OCI-LY7 (cell line): Measurements from ENCODE around the gene ILKAP. TPM values are rescaled to one million over a fixed set of nuclear protein-coding genes. Genes with fewer than 3 reads are reported as not detected.

Source experiments
- BruUV-seq: library from RNA; stranded (reverse); fragments of 400-500 nt; replicated peaks from 2 replicates; lab custom pipeline; 2021; lab: Mats Ljungman, UMichigan
- CTCF ChIA-PET: fragments of 300-600 bp; sonication (Branson Sonifier 250); formaldehyde crosslinking; loops from one replicate; lab custom pipeline; 2022; ENCODE audit warnings: antibody characterized with exemption; ENCODE audit not compliant: unreplicated experiment; lab: Charles Lee
- POLR2A ChIA-PET: fragments of 300-600 bp; sonication (Branson Sonifier 250); formaldehyde crosslinking; loops from one replicate; lab custom pipeline; 2022; ENCODE audit warnings: antibody characterized with exemption; lab: Charles Lee
- DNase-seq: peaks from one replicate; pipeline ENCODE4 v3.0.0-alpha.2; 2015; ENCODE audit warnings: low spot score
- H2AFZ ChIP-seq: fragments of 200-600 bp; sonication (generic), shearing (Covaris generic); 2 replicates; pipeline ENCODE4 v1.6.1; 2014; ENCODE audit warnings: mild to moderate bottlenecking, antibody characterized with exemption, low read length, moderate library complexity
- H3K27ac ChIP-seq: fragments of 200-600 bp; sonication (generic); 2 replicates; pipeline ENCODE4 v1.5.1; 2014; ENCODE audit warnings: mixed run types, low read depth, mild to moderate bottlenecking, moderate library complexity, low read length, inconsistent platforms; ENCODE audit not compliant: poor library complexity, severe bottlenecking
- H3K36me3 ChIP-seq: fragments of 200-600 bp; sonication (generic); 2 replicates; pipeline ENCODE4 v1.6.1; 2014; ENCODE audit warnings: mild to moderate bottlenecking, antibody characterized with exemption, low read length, moderate library complexity, mixed read lengths; ENCODE audit not compliant: insufficient read depth
- H3K4me1 ChIP-seq: fragments of 200-600 bp; sonication (generic); 2 replicates; pipeline ENCODE4 v1.5.1; 2014; ENCODE audit warnings: mild to moderate bottlenecking, low read length; ENCODE audit not compliant: insufficient read depth, poor library complexity, severe bottlenecking
- H3K4me2 ChIP-seq: fragments of 200-600 bp; sonication (generic); 2 replicates; pipeline ENCODE4 v1.6.1; 2014; ENCODE audit warnings: mild to moderate bottlenecking, low read length
- H3K4me3 ChIP-seq: fragments of 200-600 bp; sonication (generic); 2 replicates; pipeline ENCODE4 v1.5.1; 2014; ENCODE audit warnings: mild to moderate bottlenecking, low read depth, low read length; ENCODE audit not compliant: poor library complexity, severe bottlenecking
- H3K79me2 ChIP-seq: fragments of 200-600 bp; sonication (generic); 2 replicates; pipeline ENCODE4 v1.6.1; 2016; ENCODE audit warnings: low read depth, mild to moderate bottlenecking, low read length, moderate library complexity, mixed read lengths; ENCODE audit not compliant: insufficient read depth
- H3K9me2 ChIP-seq: fragments of 200-600 bp; sonication (generic); 2 replicates; pipeline ENCODE4 v1.6.1; 2016; ENCODE audit warnings: mild to moderate bottlenecking, low read length, mixed read lengths; ENCODE audit not compliant: insufficient read depth
- H3K9me3 ChIP-seq: fragments of 200-600 bp; sonication (generic); 2 replicates; pipeline ENCODE4 v1.6.1; 2014; ENCODE audit warnings: mild to moderate bottlenecking, mixed run types, low read length, mixed read lengths
- H4K20me1 ChIP-seq: fragments of 200-600 bp; sonication (generic); 2 replicates; pipeline ENCODE4 v1.6.1; 2014; ENCODE audit warnings: mild to moderate bottlenecking, antibody characterized with exemption, low read length, moderate library complexity, mixed read lengths; ENCODE audit not compliant: insufficient read depth
- CTCF ChIP-seq: fragments of 200-600 bp; sonication (generic); conservative IDR thresholded peaks from 2 replicates; pipeline ENCODE4 v1.5.1; 2014; ENCODE audit warnings: mild to moderate bottlenecking, antibody characterized with exemption, low read length, moderate library complexity, mixed read lengths
- EZH2phosphoT487 ChIP-seq: fragments of 200-600 bp; sonication (generic); IDR thresholded peaks from 2 replicates; pipeline ENCODE4 v1.6.1; 2018; ENCODE audit warnings: low read depth, borderline replicate concordance, mild to moderate bottlenecking, mixed run types, antibody characterized with exemption, low read length, moderate library complexity, mixed read lengths
- intact Hi-C: fragments of 100-400 bp; cut with micrococcal nuclease; formaldehyde crosslinking; loops from one replicate; pipeline ENCODE4 v1.10.0; 2022; ENCODE audit not compliant: unreplicated experiment
- total RNA-seq, 2 experiments: library from RNA; depleted of rRNA in 1 of 2; stranded (reverse); fragments of >200 nt in 1 of 2; shearing (Covaris generic) in 1 of 2; gene quantifications; 2 replicates each; pipeline ENCODE4 v1.2.3, GENCODE V29; 2014 to 2022

The ILKAP gene
- total RNA-seq, 2 experiments from 2014 or later = 33.1 to 61.8 TPM

- H3K9me3 ChIP-seq = no peaks in the 10 kb centered on the region
- H3K4me1 ChIP-seq = peaks cover 21% of the 10 kb centered on the region
- no peak for DNase-seq
- TF ChIP-seq CTCF = no peak
- TF ChIP-seq EZH2phosphoT487 = no peak
- intact Hi-C loops = loop anchor here (1.0 to 10.0 kb wide), 5 partner anchors 83 to 305 kb away; partner anchors contain the start of genes HES6, RAMP1 and UBE2F
- H3K9me2 ChIP-seq = no peaks in the 10 kb centered on the region
- no peaks in the 10 kb centered on the region for H3K36me3 ChIP-seq
- CTCF ChIA-PET = interaction anchor here (0.7 to 1.5 kb wide), 3 partner anchors 51 to 104 kb away, joined by 3 to 6 read pairs (median 3); no protein-coding TSS in a partner anchor
- H3K4me2 ChIP-seq = peak overlapping the region; percentile 61
- BruUV-seq = no TSS peak
- no peaks in the 10 kb centered on the region for H4K20me1 ChIP-seq
- peak overlapping the region; percentile 83; the same call in 1 of the 2 replicates for H2AFZ ChIP-seq
- POLR2A ChIA-PET = interaction anchor here (0.8 kb wide), 1 partner anchor 41 kb away, joined by 4 read pairs; no protein-coding TSS in a partner anchor
- H3K4me3 ChIP-seq = peak overlapping the region; percentile 64
- H3K27ac ChIP-seq = no peak overlapping the region
- no peaks in the 10 kb centered on the region for H3K79me2 ChIP-seq
Measured at GRCh38 chr2:238159661-238160205, 43.8 kb downstream of the ILKAP start.

GRCh38 chr2:238159071-238159539 lies 44.4 kb downstream of the ILKAP start:
- H3K4me1 ChIP-seq = peaks cover 21% of the 10 kb centered on the region
- H3K4me2 ChIP-seq = peak overlapping the region; percentile 61
- H3K9me3 ChIP-seq = no peaks in the 10 kb centered on the region
- H3K27ac ChIP-seq = no peak overlapping the region
- intact Hi-C loops = loop anchor here (10.0 kb wide), 1 partner anchor 234 kb away; no protein-coding TSS in a partner anchor
- POLR2A ChIA-PET = no interaction called here
- no peaks in the 10 kb centered on the region for H3K79me2 ChIP-seq
- CTCF ChIA-PET = no interaction called here
- no peaks in the 10 kb centered on the region for H3K9me2 ChIP-seq
- no peaks in the 10 kb centered on the region for H4K20me1 ChIP-seq
- DNase-seq = peak; percentile 44
- BruUV-seq = no TSS peak
- TF ChIP-seq CTCF (no peak), EZH2phosphoT487 (no peak)
- peak overlapping the region; percentile 64 for H3K4me3 ChIP-seq
- 0 out of 2 replicates have a peak overlapping the region, but pooled peaks have one; percentile 52 for H2AFZ ChIP-seq
- no peaks in the 10 kb centered on the region for H3K36me3 ChIP-seq

GRCh38 chr2:238158509-238159070 lies 44.9 kb downstream of the ILKAP start, which contains the start of gene ERFE:
Gene ERFE (plus strand): TSS chr2:238158970. CDS start chr2:238159008, 38 bp downstream.
- H3K36me3 ChIP-seq = no peaks in the 10 kb centered on the region
- H2AFZ ChIP-seq = peak within 1 kb of the TSS; percentile 52; the same call in 1 of the 2 replicates
- CTCF ChIA-PET = no interaction called here
- H3K4me1 ChIP-seq = peaks cover 21% of the 10 kb centered on the region
- POLR2A ChIA-PET = no interaction called here
- H4K20me1 ChIP-seq = no peaks in the 10 kb centered on the region
- BruUV-seq = no TSS peak
- TF ChIP-seq CTCF (no peak), EZH2phosphoT487 (no peak)
- H3K79me2 ChIP-seq = no peaks in the 10 kb centered on the region
- peak; percentile 70 for DNase-seq
- intact Hi-C loops = loop anchor here (10.0 kb wide), 1 partner anchor 234 kb away; no protein-coding TSS in a partner anchor
- H3K9me3 ChIP-seq = no peaks in the 10 kb centered on the region
- H3K4me3 ChIP-seq = peak within 1 kb of the TSS; percentile 64
- peak within 1 kb of the TSS; percentile 61 for H3K4me2 ChIP-seq
- no peak within 1 kb of the TSS for H3K27ac ChIP-seq
- no peaks in the 10 kb centered on the region for H3K9me2 ChIP-seq
